ENCODE measurements around the gene PCK2. TPM values are rescaled to one million over a fixed set of nuclear protein-coding genes. Genes with fewer than 3 reads are reported as not detected.

PCK2 gene
- total and polyA plus RNA-seq, 2 of the 13 experiments (the other 11 are each of a cell fraction or from before 2014, with no cell fraction given): 129 to 272 TPM

DNA sequence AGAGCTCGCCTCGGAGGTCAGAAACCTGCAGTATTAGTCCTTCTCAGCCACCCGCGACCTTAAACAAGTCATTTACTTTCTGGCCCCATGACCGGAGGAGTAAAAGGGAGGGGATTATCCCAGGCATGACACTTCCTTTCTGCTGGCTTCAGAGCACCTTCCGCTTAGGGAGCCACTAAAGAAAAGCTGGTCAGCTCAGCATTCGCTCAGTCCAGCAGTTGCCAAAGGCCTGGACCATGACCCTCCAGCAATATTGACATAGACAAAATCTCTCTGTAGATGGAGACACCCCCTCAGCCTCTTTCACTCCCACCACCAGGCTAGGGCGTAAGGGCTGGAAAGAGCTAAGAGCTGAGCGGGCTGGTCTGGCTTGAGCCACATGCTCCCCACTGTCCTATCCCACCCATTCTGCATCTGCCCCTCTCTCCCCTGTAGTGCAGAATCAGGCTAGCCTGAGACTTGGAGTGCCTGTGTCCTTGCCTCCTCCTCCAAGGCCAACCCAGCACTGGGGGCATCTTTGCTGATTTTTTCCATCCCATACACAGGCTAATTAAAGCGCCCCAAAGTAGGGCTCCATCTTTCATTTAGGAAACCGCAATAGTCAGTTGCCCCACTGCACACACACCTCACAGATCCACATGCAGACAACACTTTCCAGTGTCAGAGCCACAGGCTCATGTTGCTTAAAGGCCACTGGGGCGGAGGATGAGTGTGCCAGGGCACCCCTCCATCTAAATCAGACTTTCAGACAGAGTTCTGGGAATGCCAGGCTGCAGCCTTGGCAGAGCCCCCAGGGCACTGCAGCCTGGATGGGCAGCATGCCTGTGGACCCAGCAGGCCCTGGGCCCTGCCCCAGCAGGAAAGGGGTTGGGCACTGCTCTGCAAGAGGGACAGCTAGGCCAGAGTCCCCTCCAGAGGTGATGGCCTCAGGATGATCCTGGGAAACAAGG lies 26.7 kb upstream of the PCK2 start (continued):
- TF ChIP-seq RBAK (CRISPR knock-in tag; IDR thresholded peaks at IDR 0.05) (peak; percentile 24; the same call in 1 of the 2 replicates), CEBPB (IDR thresholded peaks at IDR 0.05; ENCODE audit: borderline replicate concordance, low read depth, low read length) (peak; percentile 44; the same call in 1 of the 2 replicates), MATR3 (CRISPR knock-in tag; IDR thresholded peaks at IDR 0.05) (no peak), ZNF547 (CRISPR knock-in tag; IDR thresholded peaks at IDR 0.05) (peak; percentile 22; the same call in 1 of the 2 replicates), ZFP90 (CRISPR knock-in tag; IDR thresholded peaks at IDR 0.05; ENCODE audit: borderline replicate concordance) (no peak), ZNF766 (CRISPR knock-in tag; IDR thresholded peaks at IDR 0.05; ENCODE audit: borderline replicate concordance) (0 out of 2 replicates have a peak, but pooled peaks have one; percentile 10), HDAC2 (CRISPR knock-in tag; IDR thresholded peaks at IDR 0.05) (peak; percentile 76; the same call in 1 of the 2 replicates), RBM22 (optimal IDR thresholded peaks at IDR 0.05; ENCODE audit: low read length) (no peak), KDM4B (CRISPR knock-in tag; IDR thresholded peaks at IDR 0.05) (no peak), NCOR1 (IDR thresholded peaks at IDR 0.05; ENCODE audit: borderline replicate concordance, low read length) (no peak), TBX3 (IDR thresholded peaks at IDR 0.05; ENCODE audit: borderline replicate concordance) (no peak), BCL6 (CRISPR knock-in tag; IDR thresholded peaks at IDR 0.05) (no peak), ZNF124 (CRISPR knock-in tag; IDR thresholded peaks at IDR 0.05) (peak; percentile 68; the same call in 1 of the 2 replicates), ZNF264 (CRISPR knock-in tag; IDR thresholded peaks at IDR 0.05) (no peak), STAG1 (CRISPR knock-in tag; IDR thresholded peaks at IDR 0.05) (no peak), HCFC1 (IDR thresholded peaks at IDR 0.05; ENCODE audit: low read depth, low read length) (no peak), TFAP4 (IDR thresholded peaks at IDR 0.05; ENCODE audit: borderline replicate concordance, low read depth) (no peak), ZNF614 (CRISPR knock-in tag; IDR thresholded peaks at IDR 0.05; ENCODE audit: borderline replicate concordance) (peak; percentile 65; the same call in 1 of the 2 replicates), XBP1 (CRISPR knock-in tag; IDR thresholded peaks at IDR 0.05) (no peak), PATZ1 (CRISPR knock-in tag; IDR thresholded peaks at IDR 0.05) (peak; percentile 86)
- TF ChIP-seq, protein P1, sequence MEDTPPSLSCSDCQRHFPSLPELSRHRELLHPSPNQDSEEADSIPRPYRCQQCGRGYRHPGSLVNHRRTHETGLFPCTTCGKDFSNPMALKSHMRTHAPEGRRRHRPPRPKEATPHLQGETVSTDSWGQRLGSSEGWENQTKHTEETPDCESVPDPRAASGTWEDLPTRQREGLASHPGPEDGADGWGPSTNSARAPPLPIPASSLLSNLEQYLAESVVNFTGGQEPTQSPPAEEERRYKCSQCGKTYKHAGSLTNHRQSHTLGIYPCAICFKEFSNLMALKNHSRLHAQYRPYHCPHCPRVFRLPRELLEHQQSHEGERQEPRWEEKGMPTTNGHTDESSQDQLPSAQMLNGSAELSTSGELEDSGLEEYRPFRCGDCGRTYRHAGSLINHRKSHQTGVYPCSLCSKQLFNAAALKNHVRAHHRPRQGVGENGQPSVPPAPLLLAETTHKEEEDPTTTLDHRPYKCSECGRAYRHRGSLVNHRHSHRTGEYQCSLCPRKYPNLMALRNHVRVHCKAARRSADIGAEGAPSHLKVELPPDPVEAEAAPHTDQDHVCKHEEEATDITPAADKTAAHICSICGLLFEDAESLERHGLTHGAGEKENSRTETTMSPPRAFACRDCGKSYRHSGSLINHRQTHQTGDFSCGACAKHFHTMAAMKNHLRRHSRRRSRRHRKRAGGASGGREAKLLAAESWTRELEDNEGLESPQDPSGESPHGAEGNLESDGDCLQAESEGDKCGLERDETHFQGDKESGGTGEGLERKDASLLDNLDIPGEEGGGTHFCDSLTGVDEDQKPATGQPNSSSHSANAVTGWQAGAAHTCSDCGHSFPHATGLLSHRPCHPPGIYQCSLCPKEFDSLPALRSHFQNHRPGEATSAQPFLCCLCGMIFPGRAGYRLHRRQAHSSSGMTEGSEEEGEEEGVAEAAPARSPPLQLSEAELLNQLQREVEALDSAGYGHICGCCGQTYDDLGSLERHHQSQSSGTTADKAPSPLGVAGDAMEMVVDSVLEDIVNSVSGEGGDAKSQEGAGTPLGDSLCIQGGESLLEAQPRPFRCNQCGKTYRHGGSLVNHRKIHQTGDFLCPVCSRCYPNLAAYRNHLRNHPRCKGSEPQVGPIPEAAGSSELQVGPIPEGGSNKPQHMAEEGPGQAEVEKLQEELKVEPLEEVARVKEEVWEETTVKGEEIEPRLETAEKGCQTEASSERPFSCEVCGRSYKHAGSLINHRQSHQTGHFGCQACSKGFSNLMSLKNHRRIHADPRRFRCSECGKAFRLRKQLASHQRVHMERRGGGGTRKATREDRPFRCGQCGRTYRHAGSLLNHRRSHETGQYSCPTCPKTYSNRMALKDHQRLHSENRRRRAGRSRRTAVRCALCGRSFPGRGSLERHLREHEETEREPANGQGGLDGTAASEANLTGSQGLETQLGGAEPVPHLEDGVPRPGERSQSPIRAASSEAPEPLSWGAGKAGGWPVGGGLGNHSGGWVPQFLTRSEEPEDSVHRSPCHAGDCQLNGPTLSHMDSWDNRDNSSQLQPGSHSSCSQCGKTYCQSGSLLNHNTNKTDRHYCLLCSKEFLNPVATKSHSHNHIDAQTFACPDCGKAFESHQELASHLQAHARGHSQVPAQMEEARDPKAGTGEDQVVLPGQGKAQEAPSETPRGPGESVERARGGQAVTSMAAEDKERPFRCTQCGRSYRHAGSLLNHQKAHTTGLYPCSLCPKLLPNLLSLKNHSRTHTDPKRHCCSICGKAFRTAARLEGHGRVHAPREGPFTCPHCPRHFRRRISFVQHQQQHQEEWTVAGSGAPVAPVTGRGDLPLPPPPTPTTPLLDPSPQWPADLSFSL (CRISPR knock-in tag; IDR thresholded peaks at IDR 0.05): no peak
